GM21737 (cell line): Measurements from ENCODE around the gene TMEM259.

Source experiments
- ATAC-seq: cut with Tn5 transposase; IDR thresholded peaks from one replicate; pipeline ENCODE4 v1.9.1; 2021; ENCODE audit warnings: mild to moderate bottlenecking, moderate library complexity; ENCODE audit not compliant: unreplicated experiment

The TMEM259 gene

DNA sequence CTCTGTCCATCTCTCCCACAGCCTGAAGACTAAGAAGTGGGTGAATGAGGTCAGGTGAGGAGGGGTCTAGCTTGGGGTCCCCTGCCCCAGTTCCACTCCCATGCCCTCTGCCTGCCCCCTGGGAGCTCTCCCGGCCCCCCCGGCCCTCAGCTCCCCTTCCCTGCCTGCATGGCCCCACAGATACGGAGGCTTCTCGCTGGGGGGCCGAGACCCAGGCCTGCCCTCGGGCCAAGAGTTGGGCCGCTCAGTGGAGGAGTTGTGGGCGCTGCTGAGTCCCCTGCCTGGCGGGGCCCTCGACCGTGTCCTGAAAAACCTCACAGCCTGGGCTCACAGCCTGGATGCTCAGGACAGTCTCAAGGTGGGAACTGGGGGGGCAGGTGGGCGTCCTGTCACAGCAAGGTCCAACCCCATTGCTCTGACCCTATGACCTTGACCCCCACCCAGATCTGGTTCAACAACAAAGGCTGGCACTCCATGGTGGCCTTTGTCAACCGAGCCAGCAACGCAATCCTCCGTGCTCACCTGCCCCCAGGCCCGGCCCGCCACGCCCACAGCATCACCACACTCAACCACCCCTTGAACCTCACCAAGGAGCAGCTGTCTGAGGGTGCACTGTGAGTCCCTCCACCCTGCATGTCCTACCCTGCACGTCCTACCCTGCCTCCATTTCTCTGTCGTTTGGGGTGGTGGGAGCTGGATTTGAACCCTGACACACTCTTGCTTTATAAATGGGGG is 35.1 kb upstream of the TMEM259 start:
- no peak for ATAC-seq

DNA sequence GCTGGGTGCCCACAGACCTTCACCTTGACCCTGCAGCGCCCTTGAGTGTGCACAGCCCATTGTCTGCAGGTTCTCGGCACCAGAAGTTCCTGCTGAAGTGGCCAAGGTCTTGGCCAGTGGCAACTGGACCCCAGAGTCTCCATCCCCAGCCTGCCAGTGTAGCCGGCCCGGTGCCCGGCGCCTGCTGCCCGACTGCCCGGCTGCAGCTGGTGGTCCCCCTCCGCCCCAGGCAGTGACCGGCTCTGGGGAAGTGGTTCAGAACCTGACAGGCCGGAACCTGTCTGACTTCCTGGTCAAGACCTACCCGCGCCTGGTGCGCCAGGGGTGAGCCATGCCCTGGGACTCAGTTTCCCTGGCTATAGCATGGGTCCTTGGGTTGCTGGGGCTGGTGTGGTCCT is 34.1 kb upstream of the TMEM259 start:
- no peak for ATAC-seq

DNA sequence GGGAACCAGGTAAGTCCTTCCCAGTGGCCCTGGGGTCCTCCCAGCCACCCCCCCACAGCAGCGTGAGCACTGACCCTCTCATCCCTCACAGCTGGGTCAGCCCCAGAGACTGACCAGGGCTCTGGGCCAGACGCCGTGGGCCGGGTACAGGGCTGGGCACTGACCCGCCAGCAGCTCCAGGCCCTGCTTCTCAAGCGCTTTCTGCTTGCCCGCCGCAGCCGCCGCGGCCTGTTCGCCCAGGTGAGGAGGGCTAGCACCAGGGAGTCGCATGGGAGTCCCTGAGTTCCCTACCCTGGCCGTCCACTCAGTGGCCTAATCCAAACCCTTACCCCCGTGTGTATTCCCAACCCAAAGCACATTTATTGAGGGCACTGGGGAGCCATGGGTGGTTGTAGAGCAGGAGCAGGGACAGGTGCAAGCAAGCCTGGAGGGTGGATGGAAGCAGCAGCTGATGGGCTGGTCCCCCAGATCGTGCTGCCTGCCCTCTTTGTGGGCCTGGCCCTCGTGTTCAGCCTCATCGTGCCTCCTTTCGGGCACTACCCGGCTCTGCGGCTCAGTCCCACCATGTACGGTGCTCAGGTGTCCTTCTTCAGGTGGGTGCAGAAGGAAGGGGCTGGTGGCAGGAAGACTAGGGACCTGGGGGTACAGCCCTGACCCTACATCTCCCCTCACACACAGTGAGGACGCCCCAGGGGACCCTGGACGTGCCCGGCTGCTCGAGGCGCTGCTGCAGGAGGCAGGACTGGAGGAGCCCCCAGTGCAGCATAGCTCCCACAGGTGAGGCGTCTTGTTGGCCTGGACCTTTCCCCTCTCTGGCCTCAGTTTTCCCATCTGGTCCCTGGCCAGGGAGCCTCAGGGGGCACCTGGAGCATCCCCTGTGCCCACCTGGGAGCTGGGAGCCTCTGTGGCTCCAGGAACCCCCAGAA is 33.4 kb upstream of the TMEM259 start:
- ATAC-seq, result no peak

DNA sequence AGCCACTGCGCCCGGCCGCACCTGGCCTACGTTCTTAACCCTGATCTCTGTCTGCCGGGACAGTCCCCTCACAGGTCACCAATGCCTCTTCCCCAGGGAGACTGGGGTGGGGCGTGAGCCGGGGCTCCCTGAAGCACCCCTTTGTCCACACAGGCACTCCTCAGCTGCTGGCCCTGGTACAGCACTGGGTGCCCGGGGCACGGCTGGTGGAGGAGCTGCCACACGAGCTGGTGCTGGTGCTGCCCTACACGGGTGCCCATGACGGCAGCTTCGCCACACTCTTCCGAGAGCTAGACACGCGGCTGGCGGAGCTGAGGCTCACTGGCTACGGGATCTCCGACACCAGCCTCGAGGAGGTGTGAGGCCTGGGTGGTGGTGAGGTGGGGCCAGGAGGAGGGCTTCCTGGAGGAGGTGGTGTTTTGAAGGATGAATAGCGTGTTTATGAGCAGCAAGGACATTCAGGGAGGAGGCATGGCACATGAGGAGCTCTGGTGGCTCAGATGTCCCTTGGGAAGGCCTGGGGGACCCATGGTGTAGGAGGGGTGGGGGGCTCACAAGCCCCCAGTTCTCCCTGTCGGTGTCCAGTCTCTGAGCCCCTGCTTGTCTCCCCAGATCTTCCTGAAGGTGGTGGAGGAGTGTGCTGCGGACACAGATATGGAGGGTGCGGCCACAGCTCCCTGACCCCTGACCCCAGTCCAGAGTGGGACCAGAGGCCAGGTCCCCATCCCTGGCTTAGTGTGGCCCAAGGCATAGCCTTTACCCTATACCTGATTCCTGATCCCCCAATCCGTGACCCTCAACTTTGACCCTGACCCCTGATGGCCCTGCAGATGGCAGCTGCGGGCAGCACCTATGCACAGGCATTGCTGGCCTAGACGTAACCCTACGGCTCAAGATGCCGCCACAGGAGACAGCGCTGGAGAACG is 32.5 kb upstream of the TMEM259 start:
- ATAC-seq, result no peak

DNA sequence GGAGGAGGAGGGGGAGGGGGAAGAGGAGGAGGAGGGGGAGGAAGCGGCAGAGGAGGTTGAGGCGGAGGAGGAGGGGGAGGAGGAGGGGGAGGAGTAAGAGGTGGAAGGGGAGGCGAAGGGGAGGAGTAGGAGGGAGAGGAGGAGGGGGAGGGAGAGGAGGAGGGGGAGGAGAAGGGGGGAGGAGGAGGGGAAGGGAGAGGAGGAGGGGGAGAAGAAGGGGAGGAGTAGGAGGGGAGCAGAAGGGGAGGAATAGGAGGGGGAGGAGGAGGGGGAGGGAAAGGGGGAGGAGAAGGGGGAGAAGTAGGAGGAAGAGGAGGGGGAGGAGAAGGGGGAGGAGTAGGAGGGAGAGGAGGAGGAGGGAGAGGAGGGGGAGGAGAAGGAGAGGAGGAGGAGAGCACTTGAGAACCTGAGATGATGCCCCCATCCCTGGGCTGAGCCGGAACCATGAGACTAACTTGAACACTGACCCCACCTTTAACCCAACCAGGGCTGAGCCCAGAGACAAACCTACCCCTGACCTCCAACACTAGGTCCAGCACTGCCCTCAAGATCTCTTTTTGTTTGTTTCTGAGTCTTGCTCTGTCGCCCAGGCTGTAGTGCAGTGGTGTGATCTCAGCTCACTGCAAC is 31.5 kb upstream of the TMEM259 start:
- ATAC-seq, result no peak

DNA sequence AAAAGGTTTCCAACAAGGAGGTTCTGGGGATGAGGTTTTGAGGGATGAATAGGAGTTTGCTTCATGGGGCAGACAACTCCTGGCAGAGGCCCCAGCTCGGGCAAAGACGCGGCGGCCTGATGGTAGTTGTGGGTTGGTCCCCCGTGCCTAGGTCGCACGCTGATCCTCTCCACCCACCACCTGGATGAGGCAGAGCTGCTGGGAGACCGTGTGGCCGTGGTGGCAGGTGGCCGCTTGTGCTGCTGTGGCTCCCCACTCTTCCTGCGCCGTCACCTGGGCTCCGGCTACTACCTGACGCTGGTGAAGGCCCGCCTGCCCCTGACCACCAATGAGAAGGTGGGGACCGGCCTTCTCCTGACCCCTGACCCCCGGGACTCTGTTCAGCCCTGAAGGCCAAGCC is 30.9 kb upstream of the TMEM259 start:
- ATAC-seq, result no peak

DNA sequence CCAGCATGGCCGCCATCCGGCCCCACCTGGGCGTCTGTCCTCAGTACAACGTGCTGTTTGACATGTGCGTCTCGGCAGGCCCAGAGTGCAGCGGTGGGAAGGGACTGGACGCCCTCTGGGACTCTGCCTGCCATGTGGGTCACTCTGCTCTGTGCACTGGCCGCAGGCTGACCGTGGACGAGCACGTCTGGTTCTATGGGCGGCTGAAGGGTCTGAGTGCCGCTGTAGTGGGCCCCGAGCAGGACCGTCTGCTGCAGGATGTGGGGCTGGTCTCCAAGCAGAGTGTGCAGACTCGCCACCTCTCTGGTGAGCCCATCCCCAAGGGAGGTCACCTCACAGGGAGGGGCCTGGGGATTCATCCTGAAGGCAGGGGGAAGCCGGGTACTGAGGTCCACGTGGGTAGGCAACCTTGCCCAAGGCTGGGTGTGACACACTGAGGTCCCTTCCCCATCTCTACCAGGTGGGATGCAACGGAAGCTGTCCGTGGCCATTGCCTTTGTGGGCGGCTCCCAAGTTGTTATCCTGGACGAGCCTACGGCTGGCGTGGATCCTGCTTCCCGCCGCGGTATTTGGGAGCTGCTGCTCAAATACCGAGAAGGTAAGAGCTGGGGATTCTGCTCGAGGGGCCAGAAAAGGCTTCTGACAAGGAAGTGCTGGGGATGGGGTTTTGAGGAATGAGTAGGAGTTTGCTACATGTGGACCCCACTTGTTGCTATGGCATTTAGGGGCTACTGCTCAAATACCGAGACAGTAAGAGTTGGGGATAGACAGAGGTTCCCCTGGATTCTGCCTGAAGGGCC is 30.3 kb upstream of the TMEM259 start:
- ATAC-seq, result no peak

DNA sequence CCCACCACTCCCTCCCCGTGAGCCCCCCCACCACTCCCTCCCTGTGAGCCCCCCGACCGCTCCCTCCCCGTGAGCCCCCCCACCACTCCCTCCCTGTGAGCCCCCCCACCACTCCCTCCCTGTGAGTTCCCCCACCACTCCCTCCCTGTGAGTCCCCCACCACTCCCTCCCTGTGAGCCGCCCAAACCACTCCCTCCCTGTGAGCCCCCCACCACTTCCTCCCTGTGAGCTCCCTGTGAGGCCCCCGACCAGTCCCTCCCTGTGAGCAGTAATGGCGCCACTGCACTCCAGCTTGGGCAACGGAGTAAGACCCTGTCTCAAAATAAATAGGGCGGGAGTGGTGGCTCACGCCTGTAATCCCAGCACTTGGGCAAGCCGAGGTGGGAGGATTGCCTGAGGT is 28.9 kb upstream of the TMEM259 start:
- no peak for ATAC-seq

DNA sequence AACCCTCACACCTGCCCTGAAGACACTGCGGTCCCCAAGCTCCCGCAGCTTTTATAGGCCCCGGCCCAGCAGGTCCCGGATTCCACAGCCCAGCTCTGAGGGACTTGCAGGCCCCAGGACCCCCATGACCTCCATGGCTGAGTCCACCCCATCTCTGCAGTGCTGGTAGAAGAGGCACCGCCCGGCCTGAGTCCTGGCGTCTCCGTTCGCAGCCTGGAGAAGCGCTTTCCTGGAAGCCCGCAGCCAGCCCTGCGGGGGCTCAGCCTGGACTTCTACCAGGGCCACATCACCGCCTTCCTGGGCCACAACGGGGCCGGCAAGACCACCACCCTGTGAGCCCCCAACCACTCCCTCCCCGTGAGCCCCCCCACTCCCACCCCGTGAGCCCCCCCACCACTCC is 28.2 kb upstream of the TMEM259 start:
- no peak for ATAC-seq

DNA sequence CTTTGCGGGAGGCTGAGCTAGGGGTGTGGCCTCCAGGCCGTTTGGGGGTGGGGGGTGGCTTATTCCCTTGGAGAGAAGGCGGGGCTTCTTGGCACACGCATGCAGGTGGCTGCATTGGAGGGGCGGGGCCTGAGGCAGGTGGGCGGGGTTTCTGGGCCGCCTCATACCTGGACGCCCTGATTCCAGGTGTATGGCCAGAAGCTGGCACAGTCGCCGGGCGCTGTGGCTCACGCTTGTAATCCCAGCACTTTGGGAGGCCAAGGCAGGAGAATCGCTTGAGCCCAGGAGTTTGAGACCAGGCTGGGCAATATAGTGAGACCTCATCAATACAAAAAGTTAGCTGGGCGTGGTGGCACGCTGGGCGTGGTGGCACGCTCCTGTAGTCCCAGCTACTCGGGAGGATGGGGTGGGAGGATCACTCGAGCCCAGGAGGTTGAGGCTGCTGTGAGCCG is 26.8 kb upstream of the TMEM259 start:
- ATAC-seq, result no peak

DNA sequence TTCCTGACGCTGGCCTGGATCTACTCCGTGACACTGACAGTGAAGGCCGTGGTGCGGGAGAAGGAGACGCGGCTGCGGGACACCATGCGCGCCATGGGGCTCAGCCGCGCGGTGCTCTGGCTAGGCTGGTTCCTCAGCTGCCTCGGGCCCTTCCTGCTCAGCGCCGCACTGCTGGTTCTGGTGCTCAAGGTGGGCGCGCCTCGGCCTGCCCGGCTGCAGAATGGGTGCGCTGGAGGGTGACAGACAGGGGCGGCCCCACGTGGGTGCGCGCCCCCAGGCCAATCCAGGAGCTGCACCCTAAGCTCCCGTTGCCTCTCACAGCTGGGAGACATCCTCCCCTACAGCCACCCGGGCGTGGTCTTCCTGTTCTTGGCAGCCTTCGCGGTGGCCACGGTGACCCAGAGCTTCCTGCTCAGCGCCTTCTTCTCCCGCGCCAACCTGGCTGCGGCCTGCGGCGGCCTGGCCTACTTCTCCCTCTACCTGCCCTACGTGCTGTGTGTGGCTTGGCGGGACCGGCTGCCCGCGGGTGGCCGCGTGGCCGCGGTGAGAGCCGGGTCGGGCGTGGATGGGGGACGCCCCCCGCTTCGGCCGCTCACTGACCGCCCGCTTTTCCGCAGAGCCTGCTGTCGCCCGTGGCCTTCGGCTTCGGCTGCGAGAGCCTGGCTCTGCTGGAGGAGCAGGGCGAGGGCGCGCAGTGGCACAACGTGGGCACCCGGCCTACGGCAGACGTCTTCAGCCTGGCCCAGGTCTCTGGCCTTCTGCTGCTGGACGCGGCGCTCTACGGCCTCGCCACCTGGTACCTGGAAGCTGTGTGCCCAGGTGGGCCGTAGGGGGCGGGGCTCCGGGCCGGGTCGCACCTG is 26.1 kb upstream of the TMEM259 start:
- no peak for ATAC-seq

DNA sequence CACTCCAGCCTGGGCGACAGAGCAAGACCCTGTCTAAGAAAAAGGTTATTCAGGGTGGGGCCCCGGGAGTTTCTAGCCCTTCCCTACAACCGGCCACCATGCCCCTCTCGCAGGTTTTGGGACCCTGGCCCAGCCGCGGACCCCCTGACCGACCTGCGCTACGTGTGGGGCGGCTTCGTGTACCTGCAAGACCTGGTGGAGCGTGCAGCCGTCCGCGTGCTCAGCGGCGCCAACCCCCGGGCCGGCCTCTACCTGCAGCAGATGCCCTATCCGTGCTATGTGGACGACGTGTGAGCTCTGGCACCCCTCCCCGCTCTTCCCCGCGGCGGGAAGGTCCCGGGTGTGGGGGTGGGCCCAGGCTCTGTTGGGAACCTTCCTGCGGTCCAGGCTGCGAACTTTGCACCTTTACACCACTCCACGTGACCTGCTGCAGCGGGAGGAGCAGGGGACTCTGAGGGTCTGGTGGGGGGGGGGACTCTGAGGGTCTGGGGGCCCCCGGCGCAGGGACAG is 25.2 kb upstream of the TMEM259 start:
- ATAC-seq, result no peak

DNA sequence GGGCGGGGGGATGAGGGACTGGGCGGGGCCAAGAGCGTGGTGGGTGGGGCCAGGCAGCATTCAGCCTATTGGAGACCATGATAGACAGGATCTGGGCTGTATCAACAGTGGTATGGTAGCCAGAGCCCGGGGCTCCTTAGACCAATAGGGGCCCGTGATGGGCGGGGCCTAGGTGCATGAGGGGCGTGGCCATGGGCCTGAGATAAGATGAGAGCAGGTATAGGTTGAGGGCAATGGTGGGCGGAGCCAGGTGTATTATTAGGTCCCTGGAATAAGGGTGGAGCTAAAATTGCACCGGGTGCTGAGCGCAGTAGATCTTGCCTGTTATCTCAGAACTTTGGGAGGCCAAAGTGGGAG is 24.3 kb upstream of the TMEM259 start:
- ATAC-seq, result no peak

DNA sequence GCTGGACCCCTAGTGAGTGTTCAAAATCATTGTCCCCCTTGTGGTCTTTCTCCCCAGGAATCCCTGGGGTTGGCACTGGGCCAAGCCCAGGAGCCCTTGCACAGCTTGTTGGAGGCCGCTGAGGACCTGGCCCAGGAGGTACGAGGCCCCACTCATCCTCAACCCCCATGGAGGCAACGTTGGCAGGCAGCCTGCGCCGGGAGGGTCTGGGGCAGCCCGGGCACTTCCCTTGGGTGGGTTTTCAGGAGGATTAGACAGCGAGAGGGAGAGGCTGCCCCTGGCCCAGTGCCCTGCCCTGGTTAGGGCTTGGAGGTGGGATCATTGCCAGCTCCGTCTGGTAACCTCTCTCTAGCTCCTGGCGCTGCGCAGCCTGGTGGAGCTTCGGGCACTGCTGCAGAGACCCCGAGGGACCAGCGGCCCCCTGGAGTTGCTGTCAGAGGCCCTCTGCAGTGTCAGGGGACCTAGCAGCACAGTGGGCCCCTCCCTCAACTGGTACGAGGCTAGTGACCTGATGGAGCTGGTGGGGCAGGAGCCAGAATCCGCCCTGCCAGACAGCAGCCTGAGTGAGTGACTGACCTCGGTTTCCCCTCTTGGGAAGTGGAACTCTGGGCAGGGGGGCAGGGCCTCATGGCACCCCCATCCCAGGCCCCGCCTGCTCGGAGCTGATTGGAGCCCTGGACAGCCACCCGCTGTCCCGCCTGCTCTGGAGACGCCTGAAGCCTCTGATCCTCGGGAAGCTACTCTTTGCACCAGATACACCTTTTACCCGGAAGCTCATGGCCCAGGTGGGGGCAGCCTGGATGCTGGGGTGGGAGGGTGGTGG is 22.0 kb upstream of the TMEM259 start:
- no peak for ATAC-seq

DNA sequence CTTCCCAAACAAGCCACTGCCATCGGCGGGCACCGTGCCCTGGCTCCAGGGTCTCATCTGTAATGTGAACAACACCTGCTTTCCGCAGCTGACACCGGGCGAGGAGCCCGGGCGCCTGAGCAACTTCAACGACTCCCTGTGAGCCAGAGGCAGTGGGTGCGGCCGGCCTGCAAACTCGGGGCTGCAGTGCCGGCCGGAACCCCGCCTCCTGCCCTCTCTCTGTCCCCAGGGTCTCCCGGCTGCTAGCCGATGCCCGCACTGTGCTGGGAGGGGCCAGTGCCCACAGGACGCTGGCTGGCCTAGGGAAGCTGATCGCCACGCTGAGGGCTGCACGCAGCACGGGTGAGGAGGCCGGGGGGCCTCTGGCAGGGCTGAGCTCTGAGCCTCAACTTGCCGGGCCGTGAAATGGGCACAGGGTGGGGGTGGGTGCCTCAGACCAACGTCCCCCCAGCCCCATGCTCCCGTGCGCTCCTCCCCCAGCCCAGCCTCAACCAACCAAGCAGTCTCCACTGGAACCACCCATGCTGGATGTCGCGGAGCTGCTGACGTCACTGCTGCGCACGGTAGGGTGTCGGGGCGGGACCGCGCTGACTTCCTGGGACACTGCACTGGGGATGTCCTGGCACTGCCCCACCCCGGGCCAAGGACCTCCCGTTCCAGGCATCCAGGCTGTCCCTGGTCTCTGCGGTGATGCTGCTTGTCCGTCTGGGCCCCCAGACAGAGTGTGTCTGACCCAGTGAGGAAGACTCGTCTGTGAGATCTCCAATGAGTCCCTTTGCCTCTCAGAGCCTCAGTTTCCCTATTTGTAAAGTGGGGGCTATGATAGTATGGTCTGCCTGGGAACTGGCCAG is 21.1 kb upstream of the TMEM259 start:
- ATAC-seq, result no peak

DNA sequence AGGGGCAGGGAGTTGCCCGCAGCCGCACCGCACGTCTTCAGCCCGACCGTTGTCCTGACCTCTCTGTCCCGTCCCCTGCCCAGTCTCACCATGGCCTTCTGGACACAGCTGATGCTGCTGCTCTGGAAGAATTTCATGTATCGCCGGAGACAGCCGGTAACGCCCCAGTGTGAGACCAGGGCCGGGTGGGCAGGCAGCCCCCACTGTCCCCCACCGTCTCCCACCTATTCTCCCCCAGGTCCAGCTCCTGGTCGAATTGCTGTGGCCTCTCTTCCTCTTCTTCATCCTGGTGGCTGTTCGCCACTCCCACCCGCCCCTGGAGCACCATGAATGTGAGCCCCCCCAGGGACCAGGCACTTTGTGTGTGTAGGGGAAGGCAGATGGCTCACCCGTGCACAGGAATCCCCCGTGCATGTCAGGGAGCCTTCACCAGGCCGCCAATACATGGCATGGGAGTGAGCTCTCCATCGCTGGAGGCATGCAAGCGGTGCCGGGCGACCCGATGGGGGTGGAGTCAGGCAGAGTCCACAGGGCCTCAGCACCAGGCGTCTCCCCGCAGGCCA is 20.4 kb upstream of the TMEM259 start:
- ATAC-seq, result no peak
